K562 (cell line): ENCODE data around the gene PTH2. TPM values are rescaled to one million over a fixed set of nuclear protein-coding genes. Genes with fewer than 3 reads are reported as not detected.

ENCODE experiments used
- CBFA2T3 ChIP-seq: fragments of 450-650 bp; IDR thresholded peaks from 2 replicates; pipeline ENCODE4 v1.6.1; 2017
- CBX3 ChIP-seq, 2 experiments: IDR thresholded peaks; 1 replicate in 1 of 2; 2 replicates in 1 of 2; pipeline ENCODE4 v1.6.1; 2012; ENCODE audit warnings: inconsistent platforms in 2 of 2, low read length in 2 of 2, borderline replicate concordance in 1 of 2, control low read depth in 1 of 2
- CHD2 ChIP-seq: IDR thresholded peaks from 2 replicates; pipeline ENCODE4 v1.6.1; 2011; ENCODE audit warnings: low read depth, low read length
- CREM ChIP-seq: IDR thresholded peaks from 2 replicates; pipeline ENCODE4 v1.6.1; 2014; ENCODE audit warnings: antibody characterized with exemption, low read depth
- CSDE1 ChIP-seq, 2 experiments: fragments of 450-650 bp; IDR thresholded peaks; 2 replicates each; pipeline ENCODE4 v1.6.1; 2016; ENCODE audit warnings: mild to moderate bottlenecking in 1 of 2
- FOXP1 ChIP-seq: sonication (generic); formaldehyde crosslinking; IDR thresholded peaks from 2 replicates; pipeline ENCODE4 v1.8.0; 2022; ENCODE audit warnings: mild to moderate bottlenecking, missing genetic modification reagents
- HCFC1 ChIP-seq: IDR thresholded peaks from 2 replicates; pipeline ENCODE4 v1.6.1; 2012; ENCODE audit warnings: low read depth, low read length, improper control_type of control experiment
- HDAC8 ChIP-seq: fragments of 450-650 bp; IDR thresholded peaks from 2 replicates; pipeline ENCODE4 v1.6.1; 2016; ENCODE audit warnings: mild to moderate bottlenecking, missing genetic modification characterization, moderate library complexity, missing compliant biosample characterization
- HEY1 ChIP-seq: fragments of 250-450 bp; sonication (Bioruptor Pico); IDR thresholded peaks from 2 replicates; pipeline ENCODE4 v1.5.0; 2020; ENCODE audit warnings: mild to moderate bottlenecking, moderate library complexity, borderline replicate concordance
- HLTF ChIP-seq: fragments of 450-650 bp; IDR thresholded peaks from 2 replicates; pipeline ENCODE4 v1.6.1; 2016
- MEF2D ChIP-seq: conservative IDR thresholded peaks from 2 replicates; pipeline ENCODE4 v1.6.1; 2016; ENCODE audit warnings: low read depth, missing genetic modification characterization, missing compliant biosample characterization
- SMAD2 ChIP-seq: fragments of 150-350 bp; IDR thresholded peaks from 2 replicates; pipeline ENCODE4 v1.6.1; 2014; ENCODE audit warnings: low read depth, mild to moderate bottlenecking, low read length
- SOX6 ChIP-seq: fragments of 450-650 bp; IDR thresholded peaks from 2 replicates; pipeline ENCODE4 v1.6.1; 2014; ENCODE audit warnings: mild to moderate bottlenecking
- SPI1 ChIP-seq: IDR thresholded peaks from 2 replicates; pipeline ENCODE4 v1.6.1; 2011; ENCODE audit warnings: low read depth, low read length, control low read depth, borderline replicate concordance
- TEAD1 ChIP-seq, 2 experiments: fragments of 450-650 bp in 1 of 2; sonication (generic) in 1 of 2; formaldehyde crosslinking; IDR thresholded peaks; 2 replicates each; pipeline versions ENCODE4 v1.4.0 to v1.8.0; 2020 to 2022; ENCODE audit warnings: mild to moderate bottlenecking in 2 of 2, missing genetic modification reagents in 1 of 2
- XRCC3 ChIP-seq: fragments of 450-650 bp; IDR thresholded peaks from 2 replicates; pipeline ENCODE4 v1.6.1; 2017; ENCODE audit warnings: mild to moderate bottlenecking, moderate library complexity
- XRCC4 ChIP-seq: IDR thresholded peaks from one replicate; pipeline ENCODE4 v1.6.1; 2011; ENCODE audit not compliant: insufficient read depth, insufficient read length; ENCODE audit errors: extremely low read depth
- ZNF140 ChIP-seq: fragments of 250-450 bp; sonication (Bioruptor Pico); IDR thresholded peaks from 2 replicates; pipeline ENCODE4 v1.8.0; 2021; ENCODE audit warnings: moderate library complexity, mild to moderate bottlenecking, inconsistent platforms
- ZNF586 ChIP-seq: fragments of 450-650 bp; formaldehyde crosslinking; conservative IDR thresholded peaks from 2 replicates; pipeline ENCODE4 v1.4.0; 2020; ENCODE audit warnings: mild to moderate bottlenecking, moderate library complexity
- ZNF830 ChIP-seq: fragments of 250-450 bp; sonication (Bioruptor Pico); IDR thresholded peaks from 2 replicates; pipeline ENCODE4 v1.5.0; 2021; ENCODE audit warnings: mild to moderate bottlenecking
- ZZZ3 ChIP-seq: fragments of 450-650 bp; IDR thresholded peaks from 2 replicates; pipeline ENCODE4 v1.6.1; 2016; ENCODE audit warnings: antibody characterized with exemption, mild to moderate bottlenecking, moderate library complexity
- polyA plus RNA-seq, 8 experiments: library from polyadenylated mRNA; depleted of rRNA in 4 of 8; stranded (reverse) in 5 of 8; unstranded in 3 of 8; fragments of >200 nt; fragmentation: Nextera tagmentation in 2 of 8; fragmentation: Illumina TruSeq in 1 of 8; extraction: Ambion mirVana in 2 of 8; extraction: Trizol in 1 of 8; gene quantifications; 2 replicates each; pipeline versions ENCODE4 v1.2.1 to v1.2.3, GENCODE V29; 2011 to 2014; ENCODE audit warnings: inconsistent platforms in 1 of 8, missing spikeins in 1 of 8
- total RNA-seq, 7 experiments: library from RNA; depleted of rRNA in 6 of 7; stranded (reverse); fragments of >200 nt in 6 of 7; fragmentation: Illumina TruSeq in 2 of 7; extraction: Trizol in 2 of 7; gene quantifications; 2 replicates each; pipeline versions ENCODE4 v1.2.1 to v1.2.3, GENCODE V29; 2011 to 2021; ENCODE audit warnings: low replicate concordance in 1 of 7
- TF ChIP-seq, protein P1 (sequence below): fragments of 250-450 bp; sonication (Bioruptor Pico); IDR thresholded peaks from 2 replicates; pipeline ENCODE4 v1.4.0; 2020; ENCODE audit warnings: mild to moderate bottlenecking, moderate library complexity, borderline replicate concordance
- TF ChIP-seq, protein P2 (sequence below): sonication (generic); formaldehyde crosslinking; IDR thresholded peaks from 2 replicates; pipeline ENCODE4 v1.8.0; 2022; ENCODE audit warnings: missing genetic modification reagents, mild to moderate bottlenecking, moderate library complexity, borderline replicate concordance
- TF ChIP-seq, protein P3 (sequence below): fragments of 250-450 bp; sonication (Bioruptor Pico); IDR thresholded peaks from 2 replicates; pipeline ENCODE4 v1.5.0; 2021; ENCODE audit warnings: mild to moderate bottlenecking, moderate library complexity

PTH2 gene
- total and polyA plus RNA-seq, 9 of the 15 experiments (the other 6 are each of a cell fraction or from before 2014, with no cell fraction given): 1.3 TPM; not detected in 8

DNA sequence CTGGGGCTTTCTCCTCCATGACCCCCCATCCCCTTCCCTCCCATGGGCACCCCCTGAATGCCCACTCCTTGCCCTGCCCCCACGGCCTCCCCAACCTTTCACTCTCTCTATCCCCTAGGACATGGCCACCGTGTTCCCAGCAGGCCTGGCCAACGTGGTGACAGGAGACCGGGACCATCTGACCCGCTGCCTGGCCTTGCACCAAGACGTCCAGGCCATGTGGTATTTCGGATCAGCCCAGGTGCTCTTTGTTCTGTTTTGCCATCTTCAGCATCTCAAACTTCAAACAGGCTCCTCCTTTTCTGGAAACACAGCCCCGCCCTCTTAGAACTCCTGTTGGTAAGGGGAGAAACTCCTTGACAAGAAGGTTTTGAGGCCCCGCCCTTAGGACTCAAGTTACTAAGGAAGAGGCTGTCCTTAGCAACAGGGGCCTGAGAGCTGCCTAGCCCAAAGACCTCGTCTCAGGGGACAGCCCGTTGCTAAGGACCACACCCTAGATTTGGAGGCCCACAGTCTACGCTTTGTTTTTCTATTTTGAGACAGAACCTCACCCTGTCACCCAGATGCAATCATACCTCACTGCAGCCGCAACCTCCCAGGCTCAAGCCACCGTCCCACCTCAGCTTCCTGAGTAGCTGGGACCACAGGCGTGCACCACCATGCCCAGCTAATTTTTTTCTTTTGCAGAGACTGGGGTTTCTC is 45.7 kb upstream of the PTH2 start (continued):
- no peak for TF ChIP-seq XRCC4
- TF ChIP-seq TEAD1 (CRISPR knock-in tag; IDR thresholded peaks at IDR 0.05): 0 out of 4 replicates have a peak, but pooled peaks of 1 of the 2 experiments have one; percentile 10
- TF ChIP-seq SPI1: peak; percentile 85
- no peak for TF ChIP-seq SOX6
- TF ChIP-seq HLTF: no peak
- TF ChIP-seq CBFA2T3: no peak
- no peak for TF ChIP-seq ZNF830 (CRISPR knock-in tag)
- peak in 1 of 2 experiments; percentile 48; a peak in 1 of 4 replicates for TF ChIP-seq CSDE1 (IDR thresholded peaks at IDR 0.05)
- no peak for TF ChIP-seq ZNF140 (CRISPR knock-in tag)
- TF ChIP-seq ZNF586 (CRISPR knock-in tag): no peak
- TF ChIP-seq FOXP1 (CRISPR knock-in tag): 0 out of 2 replicates have a peak, but pooled peaks have one; percentile 48
- TF ChIP-seq CREM: 0 out of 2 replicates have a peak, but pooled peaks have one; percentile 16
- TF ChIP-seq HDAC8 (tag): no peak
- no peak for TF ChIP-seq HEY1 (CRISPR knock-in tag)
- TF ChIP-seq CBX3 (IDR thresholded peaks at IDR 0.05; ENCODE audit: borderline replicate concordance in 1 of 2, low read length in 2 of 2): no peak
- TF ChIP-seq, protein P1, sequence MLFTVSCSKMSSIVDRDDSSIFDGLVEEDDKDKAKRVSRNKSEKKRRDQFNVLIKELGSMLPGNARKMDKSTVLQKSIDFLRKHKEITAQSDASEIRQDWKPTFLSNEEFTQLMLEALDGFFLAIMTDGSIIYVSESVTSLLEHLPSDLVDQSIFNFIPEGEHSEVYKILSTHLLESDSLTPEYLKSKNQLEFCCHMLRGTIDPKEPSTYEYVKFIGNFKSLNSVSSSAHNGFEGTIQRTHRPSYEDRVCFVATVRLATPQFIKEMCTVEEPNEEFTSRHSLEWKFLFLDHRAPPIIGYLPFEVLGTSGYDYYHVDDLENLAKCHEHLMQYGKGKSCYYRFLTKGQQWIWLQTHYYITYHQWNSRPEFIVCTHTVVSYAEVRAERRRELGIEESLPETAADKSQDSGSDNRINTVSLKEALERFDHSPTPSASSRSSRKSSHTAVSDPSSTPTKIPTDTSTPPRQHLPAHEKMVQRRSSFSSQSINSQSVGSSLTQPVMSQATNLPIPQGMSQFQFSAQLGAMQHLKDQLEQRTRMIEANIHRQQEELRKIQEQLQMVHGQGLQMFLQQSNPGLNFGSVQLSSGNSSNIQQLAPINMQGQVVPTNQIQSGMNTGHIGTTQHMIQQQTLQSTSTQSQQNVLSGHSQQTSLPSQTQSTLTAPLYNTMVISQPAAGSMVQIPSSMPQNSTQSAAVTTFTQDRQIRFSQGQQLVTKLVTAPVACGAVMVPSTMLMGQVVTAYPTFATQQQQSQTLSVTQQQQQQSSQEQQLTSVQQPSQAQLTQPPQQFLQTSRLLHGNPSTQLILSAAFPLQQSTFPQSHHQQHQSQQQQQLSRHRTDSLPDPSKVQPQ (CRISPR knock-in tag): no peak
- TF ChIP-seq HCFC1: no peak
- no peak for TF ChIP-seq SMAD2
- TF ChIP-seq, protein P2, sequence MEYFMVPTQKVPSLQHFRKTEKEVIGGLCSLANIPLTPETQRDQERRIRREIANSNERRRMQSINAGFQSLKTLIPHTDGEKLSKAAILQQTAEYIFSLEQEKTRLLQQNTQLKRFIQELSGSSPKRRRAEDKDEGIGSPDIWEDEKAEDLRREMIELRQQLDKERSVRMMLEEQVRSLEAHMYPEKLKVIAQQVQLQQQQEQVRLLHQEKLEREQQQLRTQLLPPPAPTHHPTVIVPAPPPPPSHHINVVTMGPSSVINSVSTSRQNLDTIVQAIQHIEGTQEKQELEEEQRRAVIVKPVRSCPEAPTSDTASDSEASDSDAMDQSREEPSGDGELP (CRISPR knock-in tag): 0 out of 2 replicates have a peak, but pooled peaks have one; percentile 24
- TF ChIP-seq CHD2: no peak
- TF ChIP-seq ZZZ3: no peak
- TF ChIP-seq, protein P3, sequence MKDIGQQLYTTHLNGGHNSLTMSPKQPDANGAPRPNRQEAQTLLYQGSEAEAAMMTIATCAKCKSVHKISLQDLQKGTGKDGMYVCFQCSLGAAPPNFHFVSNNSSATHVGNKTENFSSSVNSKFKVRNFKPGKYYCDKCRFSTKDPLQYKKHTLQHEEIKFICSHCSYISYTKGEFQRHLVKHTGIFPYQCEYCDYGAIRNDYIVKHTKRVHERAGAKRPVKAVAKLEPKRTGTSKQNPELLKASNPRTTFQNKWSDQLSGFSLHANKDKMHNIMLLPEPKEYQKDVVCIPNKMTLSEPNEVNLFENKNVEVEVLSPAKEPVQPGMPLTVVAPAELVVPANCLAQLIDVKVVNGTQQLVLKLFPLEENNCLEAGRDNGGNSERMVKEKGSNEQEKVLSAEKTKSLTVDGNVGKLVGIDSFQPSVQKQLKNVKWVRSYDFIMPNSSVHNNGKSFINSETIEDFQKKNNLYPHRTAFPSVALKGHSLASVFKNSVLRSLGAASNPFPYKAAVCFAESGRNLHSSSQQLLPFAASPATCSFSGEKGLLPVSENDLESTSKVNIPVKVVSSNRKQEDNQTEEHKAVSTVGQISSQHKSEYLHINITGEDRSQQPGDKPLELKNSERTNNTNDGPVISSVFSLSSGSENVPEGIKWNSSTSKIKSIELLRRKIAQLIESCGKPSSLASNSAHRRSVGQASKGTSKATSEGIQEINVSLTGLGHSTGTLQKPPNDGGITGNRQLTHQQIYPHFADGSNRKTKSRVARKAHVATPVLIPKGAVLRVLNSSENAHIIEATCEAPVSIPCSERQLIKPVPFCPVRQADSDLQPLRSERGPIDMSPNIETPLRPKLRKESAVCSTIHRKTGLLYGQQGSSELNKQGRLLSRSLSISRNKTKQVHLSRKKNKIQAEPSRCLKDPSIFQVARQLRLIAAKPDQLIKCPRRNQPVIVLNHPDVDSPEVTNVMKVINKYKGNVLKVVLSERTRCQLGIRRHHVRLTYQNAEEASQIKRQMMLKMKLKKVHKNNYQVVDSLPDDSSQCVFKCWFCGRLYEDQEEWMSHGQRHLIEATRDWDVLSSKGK: no peak
- TF ChIP-seq XRCC3: no peak
- TF ChIP-seq MEF2D: peak; percentile 79; the same call in 1 of the 2 replicates
